Activated naive CD4-positive, alpha-beta T cell treated with anti-CD3 and anti-CD28 coated beads, Interleukin-2, amount 50 U/mL, for 16 hours (primary cell): ENCODE data around the gene ARID1B.
A peak's percentile ranks its signal among the peaks of the same experiment; 100 is the strongest.

Experiments used
- DNase-seq: peaks from one replicate; pipeline ENCODE4 v3.0.0-alpha.2; 2020

Gene ARID1B

DNA sequence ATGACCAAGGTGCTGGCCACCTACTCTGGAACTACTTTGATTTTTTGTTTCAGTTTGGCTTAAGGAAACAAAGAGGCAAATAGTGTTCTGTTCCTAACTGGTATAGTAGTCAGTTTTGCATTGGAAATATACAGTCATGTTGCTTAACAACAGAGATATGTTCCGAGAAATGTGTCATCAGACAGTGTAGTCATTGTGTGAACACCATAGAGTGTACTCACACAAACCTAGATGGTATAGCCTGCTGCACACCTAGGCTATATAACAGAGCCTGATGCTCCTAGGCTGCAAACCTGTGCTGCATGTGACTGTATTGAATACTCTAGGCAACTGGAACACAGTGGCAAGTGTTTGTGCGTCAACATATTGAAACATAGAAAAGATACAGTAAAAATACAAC, 80.4 kb downstream of the ARID1B start:
- DNase-seq: peak; percentile 26

DNA sequence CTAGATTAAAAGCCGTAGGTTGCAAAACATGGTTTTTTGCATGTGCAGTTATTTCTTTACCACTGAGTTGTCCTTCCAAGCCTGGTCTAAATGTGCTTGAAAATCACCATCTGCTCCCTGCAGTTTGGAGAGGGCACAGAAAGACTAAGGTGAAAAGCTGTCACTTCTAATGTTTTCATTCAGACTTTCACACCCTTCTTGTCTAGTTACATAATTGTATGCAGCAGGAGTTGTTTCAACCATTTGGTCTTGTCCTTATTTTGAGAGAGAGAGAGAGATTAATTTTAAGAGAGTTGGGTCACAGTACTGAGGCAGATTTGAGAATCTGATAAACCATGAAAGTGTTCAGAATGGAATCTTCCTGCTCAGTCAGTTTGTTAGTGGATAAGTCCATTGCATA, 82.5 kb downstream of the ARID1B start:
- no peak for DNase-seq

DNA sequence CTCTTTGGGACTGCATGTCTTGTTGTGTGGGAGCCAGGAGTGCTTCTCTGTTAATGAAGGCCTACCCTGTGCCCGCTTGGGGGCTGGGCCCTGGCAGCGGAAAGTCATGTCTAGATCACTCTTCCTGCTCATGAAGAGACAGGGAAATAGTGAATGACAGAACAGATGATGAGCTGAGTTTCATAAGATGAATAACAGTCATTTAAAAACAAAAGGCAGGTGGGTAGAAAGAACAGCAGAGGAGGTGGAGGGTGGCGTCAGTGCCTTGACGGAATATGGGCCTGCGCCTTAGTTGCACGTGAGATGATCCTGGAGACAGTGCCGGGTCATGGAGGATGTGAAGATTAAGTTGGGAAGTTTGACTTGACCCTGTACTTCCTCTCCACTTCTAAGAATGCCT, 85.5 kb downstream of the ARID1B start:
- peak; percentile 58 for DNase-seq

DNA sequence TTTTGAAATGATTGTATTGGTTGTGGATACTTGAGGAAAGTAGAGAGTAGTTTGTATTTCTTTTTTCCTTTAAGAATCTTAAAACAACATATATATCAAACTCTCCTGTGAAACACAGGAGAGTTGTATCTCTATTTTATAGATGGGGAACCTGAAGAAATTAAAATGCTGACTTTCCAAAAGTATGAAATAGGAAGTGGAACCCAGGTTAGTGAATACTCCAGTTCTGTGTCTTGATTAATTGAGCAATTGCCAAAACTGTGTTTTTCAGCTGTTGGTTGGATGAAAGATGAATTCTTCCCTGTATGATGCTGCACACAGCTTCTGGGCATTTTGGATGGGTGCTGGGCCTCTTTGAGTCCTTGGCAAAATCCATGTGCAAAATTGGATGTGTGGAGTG, 86.3 kb downstream of the ARID1B start:
- DNase-seq: no peak

DNA sequence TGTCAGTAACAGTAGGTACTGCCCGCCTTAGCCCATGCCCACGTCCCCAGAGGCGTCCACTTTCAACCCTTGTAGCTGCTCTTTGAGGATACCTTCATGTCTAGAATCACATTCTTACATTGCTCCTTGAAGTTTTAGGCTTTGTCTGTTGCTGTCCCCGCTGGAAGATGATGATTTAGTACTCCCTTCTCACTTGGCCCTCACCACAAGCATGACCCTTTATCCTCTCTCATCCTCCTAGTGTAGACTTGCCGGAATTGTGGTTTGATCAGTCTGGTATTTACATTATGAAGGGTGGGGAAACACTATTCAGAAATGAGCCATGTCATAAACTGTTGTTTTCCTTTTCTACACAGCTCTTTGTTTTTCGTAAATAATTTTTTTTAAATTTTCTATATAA, 87.4 kb downstream of the ARID1B start:
- no peak for DNase-seq

DNA sequence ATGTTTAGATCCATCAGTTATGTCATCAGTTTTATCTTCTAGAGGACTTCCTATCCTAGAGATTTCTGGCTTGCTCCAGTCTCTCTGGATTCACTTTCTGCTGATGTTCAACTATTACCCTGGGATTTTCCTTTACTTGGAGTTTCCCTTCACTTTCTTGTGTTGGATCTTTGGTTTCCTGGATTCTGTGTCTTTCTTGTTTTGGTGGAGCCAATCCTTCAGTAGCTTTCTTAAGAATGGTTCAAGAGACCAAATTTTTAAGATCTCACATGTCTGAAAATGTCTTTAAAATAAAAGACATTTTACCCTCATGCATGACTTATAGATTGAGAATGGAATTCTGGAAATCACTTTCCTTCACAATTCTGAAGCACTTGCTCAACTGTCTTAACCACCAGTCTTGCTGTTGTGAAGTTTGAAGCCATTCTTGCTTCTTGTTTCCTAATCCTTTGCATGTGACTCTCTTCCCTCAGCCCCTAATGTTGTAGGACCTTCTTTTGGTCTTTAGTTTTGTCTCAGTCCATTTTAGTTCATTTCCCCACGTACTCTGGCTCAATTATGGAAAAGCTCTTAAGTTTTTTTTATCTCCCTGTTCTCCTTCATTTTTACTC, 87.9 kb downstream of the ARID1B start:
- DNase-seq: no peak

DNA sequence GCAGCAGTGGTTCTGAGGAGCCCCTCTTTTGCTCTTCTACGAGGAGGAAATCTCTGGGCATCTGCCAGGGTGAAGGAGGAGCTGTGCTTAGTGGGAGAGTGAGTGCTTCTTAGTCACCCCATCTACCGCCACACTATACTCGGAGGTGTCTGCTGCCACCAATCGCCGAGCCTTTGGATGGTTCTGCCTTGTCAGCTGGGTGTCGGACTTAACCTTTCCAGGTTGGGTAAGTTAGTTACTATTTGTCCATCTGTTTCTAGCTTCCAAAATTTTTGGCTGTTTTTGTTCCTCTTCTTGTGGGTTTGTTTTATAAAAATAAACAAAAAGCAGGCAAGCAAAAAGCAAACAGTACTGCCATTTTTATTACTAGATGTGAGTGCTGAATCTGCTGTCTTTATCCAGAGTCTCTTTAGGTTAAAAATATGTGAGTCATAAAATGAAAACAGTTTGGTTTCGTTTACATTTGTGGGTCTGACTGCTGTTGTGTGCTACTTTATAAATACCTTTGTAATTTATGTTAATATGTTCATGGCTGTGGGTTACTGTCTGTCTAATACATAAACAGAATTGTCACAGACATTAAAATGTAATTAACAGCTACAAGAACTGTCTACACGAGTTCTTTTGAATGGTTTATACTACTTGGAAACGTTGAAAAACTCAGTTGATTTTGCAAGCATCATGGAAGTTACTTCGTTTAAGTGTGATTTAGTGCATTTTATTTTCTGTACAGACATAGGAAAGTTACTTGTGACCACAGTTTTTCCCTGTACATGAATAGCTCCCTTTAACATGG, 89.2 kb downstream of the ARID1B start:
- DNase-seq: no peak

DNA sequence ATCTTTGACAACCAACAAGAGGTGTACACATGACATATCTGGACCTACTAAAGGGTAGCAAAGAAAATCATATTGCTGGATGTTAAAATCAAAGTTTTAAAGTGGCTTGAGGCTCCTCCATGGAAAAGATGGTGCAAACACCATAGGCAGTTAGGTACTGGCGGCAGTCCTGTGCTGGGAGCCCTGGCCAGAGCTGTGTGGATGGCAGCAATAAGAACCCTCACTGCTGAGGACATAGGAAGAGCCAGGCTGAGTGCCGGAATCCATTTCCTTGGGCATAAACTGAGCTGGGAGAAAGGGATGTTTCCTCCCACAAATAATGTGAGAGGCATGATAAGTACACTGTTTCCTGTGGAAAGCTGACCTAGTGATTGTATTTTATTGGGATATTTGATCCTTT, 89.9 kb downstream of the ARID1B start:
- DNase-seq: no peak

DNA sequence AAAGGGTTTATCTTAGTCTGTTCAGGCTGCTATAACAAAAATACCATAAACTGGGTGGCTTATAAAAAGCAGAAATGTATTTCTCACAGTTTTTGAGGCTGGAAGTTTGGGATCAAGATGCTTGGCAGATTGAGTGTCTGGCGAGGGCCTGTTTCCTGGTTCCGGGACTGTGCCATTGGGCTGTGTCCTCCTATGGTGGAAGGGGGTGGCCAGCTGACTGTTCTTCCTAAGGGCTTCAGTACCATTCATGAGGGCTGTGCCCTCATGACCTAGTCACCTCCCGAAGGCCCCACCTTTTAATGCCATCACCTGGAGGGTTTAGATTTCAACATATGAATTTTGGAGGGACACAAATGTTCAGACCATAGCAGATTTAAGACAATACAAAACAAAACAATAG, 91.2 kb downstream of the ARID1B start:
- DNase-seq: no peak

DNA sequence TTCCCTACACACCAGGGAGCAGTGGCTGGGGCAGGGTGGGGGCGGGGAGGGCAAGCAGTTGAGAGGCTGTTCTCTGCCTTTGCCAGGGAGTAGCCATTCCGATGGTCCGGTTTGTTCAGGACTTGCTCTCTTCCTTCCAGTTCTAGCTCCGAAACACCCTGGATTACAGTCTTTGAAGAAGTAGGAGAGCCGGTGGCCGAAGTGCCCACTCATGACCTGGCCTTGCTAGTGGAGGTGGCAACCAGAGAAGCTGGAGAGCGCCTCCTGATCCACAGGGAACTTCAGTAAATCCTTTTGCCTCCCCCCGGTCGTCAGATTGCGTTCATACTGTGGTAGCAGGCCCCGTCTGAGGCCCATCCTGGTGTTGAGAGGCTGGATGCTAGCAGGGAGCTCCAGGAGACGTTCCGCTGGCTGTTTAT, 92.8 kb downstream of the ARID1B start:
- no peak for DNase-seq

DNA sequence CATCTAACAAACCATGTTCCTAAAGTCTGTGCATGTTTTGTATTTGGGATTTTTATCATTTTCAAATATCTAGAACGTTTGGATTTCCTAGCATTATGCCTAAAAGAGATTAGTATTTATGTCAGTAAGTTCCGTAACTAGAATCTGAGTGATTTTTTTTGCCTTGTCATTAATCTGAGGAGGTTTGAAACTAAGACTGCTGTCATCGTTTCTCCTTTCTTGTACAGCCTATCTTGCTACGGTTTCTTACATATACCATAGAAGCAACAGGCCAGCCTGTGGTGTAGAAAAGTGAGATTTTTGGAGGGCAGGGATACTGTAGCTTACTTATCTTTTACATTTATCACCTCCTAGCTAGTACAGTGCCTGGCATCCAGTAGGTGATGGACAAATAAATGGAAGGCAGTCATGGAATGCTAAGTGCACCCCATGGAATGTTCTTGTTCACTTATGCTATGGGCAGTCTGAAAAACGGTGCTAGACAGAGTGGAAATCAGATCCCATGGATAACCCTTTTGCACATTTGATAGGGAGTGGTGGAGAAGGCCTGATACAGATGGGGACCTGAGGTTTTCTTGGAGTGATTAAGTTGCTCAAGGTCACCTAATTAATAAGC, 93.9 kb downstream of the ARID1B start:
- no peak for DNase-seq

DNA sequence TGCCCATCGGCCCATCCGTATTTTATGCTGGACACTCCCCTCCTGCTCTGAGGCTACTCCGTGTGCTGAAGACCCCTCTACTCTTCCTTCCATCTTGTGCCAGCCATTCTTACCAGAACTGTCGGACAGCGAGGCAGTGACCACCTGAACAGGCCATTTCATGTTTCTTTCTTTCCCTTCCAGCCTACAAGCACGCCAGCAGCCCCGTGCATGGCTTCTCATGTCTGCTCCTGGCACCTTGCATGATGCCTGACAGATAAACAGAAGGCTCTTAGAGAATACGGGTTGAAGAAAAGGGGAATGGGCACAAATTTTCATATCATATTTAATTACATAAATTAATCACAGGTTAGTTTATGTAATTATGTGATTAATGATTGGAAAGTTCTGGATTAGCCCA, 95.7 kb downstream of the ARID1B start:
- DNase-seq: no peak

DNA sequence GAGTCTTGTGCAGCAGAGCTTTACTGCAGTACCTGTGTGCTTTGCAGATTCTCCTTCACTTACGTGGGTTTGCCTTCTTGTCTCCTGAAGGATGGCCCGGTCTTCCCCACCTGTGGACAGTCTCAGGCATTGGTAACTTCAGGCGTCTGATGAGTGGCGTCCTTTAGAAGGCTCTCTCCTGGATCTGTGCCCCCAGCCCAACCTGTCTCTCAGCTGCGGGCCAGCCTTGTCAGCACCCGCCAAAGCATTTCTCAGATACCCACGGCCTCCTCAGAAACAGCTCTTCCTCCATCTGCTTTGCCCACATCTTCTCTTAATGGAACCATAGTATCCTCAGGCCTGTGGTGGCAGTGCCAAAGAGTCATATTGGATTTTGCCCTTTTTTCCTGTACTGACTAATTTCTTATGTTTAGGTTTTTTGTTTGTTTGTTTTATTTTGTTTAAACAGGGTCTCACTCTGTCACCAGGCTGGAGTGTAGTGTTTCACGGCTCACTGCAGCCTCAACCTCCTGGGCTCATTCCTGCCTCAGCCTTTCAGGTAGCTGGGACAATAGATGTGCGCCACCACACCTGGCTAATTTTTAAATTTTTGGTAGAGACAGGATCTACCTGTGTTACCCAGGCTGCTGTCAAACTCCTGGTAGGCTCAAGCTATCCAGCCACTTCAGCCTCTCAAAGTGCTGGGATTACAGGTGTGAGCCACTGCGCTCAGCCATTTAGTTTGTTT, 96.6 kb downstream of the ARID1B start:
- no peak for DNase-seq

DNA sequence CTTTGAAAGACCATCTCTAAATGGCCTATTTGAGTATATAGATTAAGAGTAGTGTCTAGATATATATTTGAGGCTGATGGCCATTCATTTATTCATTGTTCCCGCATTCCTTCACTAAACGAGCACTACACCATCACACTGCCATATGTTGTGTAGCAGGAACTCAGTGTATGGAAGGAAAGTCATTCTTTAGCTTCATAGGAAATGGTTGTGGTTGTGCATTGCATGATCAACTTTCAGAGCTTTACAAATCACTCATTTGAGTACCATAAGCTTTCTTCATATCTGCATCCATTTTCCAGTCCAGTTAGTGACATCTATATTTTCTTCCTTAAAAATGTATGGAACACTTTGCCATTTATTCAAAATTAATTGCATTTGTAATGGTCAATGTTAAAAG, 97.9 kb downstream of the ARID1B start:
- DNase-seq: no peak

DNA sequence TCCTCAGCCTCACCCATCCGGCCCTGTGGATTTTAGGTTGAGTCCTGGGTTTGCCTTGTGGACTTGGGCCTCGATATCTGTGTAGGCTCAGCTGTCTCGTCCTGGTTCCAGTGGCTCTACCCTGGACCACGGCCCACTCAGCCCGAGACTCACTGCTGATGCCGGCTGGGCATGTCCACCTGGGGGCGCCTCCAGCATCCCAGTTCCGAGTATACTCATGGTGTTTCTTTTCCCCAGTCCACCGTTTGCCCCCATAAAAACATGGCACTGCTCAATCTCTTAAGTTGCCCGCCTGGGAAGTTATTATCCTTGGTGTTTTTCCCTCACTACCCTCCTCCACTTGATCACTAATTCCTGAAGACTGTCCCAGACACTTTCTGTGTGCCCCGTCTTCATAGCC, 99.1 kb downstream of the ARID1B start:
- DNase-seq: no peak

DNA sequence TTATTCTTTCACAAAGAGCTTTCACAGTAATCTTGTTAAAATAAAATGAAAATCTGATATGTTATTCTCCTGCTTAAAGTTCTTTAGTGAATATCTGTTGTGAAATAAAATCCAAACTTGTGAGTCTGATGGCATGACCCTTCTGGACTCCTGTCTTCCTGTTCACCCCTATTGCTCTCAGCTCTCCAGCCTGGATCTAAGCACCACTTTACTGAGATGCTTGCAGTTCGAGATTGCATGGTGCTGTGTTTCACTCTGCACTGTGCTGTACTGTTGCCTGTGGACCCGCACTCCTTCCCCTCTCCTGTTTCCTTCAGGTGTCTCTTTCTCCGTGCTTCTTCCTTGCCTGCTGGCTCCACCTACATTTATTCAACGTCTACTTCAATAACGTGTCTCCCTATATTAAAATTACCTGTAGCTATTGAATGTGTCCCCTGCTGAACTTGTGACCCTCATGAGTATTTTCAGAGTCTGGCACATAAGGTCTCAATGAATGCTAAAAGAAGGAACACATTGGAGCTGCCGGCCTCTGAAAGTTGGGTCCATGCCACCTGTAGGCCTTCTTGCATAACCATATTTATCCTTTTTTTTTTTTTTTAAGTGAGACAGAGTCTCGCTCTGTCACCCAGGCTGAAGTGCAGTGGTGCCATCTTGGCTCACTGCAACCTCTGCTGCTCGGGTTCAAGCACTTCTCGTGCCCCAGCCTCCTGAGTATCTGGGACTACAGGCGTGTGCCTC, 100.1 kb downstream of the ARID1B start:
- no peak for DNase-seq

DNA sequence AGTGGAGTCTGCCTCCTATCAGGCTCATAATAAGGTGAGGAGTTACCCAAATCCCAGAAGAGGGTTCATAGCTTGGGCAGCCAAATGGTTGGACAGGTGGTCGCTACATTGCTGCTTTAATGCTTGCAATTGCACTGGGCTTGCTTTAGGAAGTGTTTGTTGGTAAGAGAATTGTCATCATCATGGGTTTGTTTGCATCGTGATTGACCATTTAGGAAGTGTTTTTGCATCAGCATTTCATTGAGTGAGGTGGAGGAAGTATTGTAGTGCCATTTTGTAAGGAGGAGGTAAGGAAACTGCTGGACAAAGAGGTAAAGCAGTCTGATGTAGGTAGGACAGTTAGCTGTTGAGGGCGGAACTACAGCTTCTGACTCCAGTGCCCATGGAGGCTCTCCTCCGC, 101.5 kb downstream of the ARID1B start:
- DNase-seq: no peak

DNA sequence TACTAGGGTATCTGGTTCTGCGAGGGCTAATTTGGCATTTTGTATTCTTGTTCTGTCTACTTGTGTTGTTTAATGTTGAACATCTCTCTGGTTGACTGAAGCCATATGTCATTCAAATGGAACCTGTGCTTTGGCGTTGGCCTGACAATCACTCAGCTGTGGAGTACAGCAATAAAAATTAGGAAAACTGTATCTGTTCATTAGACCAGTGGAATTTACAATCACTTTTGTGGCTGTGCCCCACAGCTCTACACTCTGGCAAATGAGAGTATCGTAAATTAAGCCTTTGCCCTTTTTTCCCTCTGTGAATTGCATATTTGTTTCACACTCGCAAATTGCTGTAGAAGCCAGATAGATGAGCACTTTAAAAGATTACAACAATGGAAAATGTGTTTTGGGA, 102.0 kb downstream of the ARID1B start:
- DNase-seq: no peak

DNA sequence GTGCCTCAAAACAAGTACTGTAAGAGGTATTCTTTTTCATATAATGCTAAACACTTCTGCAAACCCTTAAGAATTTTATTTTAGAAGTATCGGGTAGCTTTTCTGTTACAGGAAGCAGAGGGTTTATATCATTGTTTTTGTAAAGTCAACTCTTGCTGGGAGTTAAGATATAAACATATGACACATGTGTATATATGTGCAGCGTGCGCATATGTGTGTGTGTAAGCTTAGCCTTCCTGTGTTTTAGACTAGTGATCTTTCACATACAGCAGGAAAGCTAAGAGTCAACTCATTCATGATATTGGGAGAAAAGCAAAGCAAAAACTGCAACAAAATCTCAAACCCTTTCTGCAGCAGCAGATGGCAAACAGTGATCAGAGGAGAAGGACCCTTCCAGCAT, 102.4 kb downstream of the ARID1B start:
- no peak for DNase-seq

DNA sequence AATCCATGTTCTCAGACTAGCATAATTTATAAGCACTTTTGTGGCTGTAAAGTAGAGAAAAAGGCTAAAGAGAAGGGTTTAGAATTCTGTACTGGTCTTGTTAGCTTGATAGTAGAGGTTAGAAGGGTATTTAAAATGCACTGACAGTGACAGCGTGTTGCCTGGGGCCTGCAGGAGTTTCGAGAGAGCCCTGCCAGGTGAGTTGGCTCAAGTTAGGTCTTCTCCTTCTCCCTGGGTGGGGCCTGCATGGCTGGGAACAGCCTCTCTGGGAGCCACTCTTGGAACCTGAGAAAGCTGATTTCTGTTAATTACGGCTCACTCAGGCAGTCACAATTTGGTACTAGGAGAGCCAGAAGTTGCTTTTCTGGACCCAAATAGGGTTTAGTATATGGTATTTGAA, 103.7 kb downstream of the ARID1B start:
- no peak for DNase-seq

DNA sequence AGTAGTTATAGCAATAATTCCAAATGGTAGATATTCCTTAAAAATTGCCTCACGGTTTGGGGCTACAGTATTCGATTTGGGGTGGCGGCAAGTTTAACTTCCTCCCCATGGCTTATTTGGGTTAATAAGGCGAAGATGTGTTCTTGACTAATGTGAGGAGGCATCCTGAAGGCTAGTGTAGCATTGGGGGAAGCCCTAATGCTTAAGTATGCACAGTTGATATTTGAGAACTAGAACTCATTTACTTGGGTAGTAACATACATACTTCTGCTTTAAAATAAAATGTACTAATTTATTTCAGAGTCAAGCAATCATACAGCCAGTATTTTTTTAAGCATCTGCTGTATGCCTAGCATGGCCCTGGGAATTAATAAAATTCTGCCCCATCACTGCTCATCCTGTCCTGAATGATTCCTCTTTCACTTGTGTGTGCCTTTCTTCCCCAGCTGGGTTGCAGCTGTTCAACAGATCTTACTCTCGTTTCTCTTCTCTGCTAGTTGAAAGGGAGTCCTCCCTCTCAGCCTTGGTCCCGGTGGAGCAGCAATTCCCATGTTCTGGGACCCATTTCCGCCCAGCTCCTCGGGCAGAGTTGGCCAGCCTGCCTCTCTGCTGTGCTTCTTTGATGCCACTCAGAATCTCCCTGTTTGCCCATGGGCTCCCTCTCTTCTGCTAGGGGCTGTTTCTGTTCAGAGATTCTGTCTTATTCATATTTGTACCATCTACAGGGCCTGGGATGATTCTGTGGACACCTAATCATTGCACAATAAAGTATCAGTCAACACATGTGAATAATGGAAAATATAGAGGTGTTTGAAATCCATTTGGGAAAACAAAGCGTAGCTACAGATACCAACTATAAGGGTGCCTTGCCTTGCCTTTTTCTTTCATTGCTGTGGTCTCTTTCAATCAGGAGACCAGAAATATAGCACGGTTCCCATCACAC, 104.8 kb downstream of the ARID1B start:
- no peak for DNase-seq
